Panc1 (cell line): Measurements from ENCODE around the gene MTHFD1L.

Experiments
- CTCF ChIP-seq: fragments of 450-650 bp; IDR thresholded peaks from 2 replicates; pipeline ENCODE4 v1.5.1; 2017; ENCODE audit warnings: mild to moderate bottlenecking
- POLR2AphosphoS5 ChIP-seq: IDR thresholded peaks from 2 replicates; pipeline ENCODE4 v1.6.1; 2012; ENCODE audit warnings: mild to moderate bottlenecking, low read depth, low read length, moderate library complexity
- REST ChIP-seq, 2 experiments: IDR thresholded peaks; 2 replicates each; pipeline ENCODE4 v1.6.1; 2011 to 2012; ENCODE audit warnings: low read depth in 2 of 2, control low read depth in 1 of 2, low read length in 1 of 2, mild to moderate bottlenecking in 1 of 2, moderate library complexity in 1 of 2; ENCODE audit not compliant: insufficient read depth in 1 of 2
- SIN3A ChIP-seq: IDR thresholded peaks from 2 replicates; pipeline ENCODE4 v1.6.1; 2012; ENCODE audit warnings: low read depth, mild to moderate bottlenecking, low read length, moderate library complexity, borderline replicate concordance; ENCODE audit not compliant: insufficient read depth

GRCh38 chr6:150996968-150997367 is 131.5 kb downstream of the MTHFD1L start:
- no peak for TF ChIP-seq CTCF
- no peak for TF ChIP-seq POLR2AphosphoS5
- TF ChIP-seq SIN3A: no peak
- TF ChIP-seq REST (IDR thresholded peaks at IDR 0.05; ENCODE audit: insufficient read depth in 1 of 2, low read depth in 2 of 2, low read length in 1 of 2): no peak
